Measurements from ENCODE around the gene ADAMTS18.

- TF ChIP-seq CTCF (IDR thresholded peaks at IDR 0.05; ENCODE audit: low read depth, low read length), result no peak
- TF ChIP-seq EZH2phosphoT487 (IDR thresholded peaks at IDR 0.05; ENCODE audit: low read depth), result no peak
Measured at GRCh38 chr16:77424871-77425604, 9.8 kb downstream of the ADAMTS18 start.
